ENCODE results near the gene CD99. TPM values are rescaled to one million over a fixed set of nuclear protein-coding genes. Genes with fewer than 3 reads are reported as not detected.

CD99 gene
- total and polyA plus RNA-seq, 9 of the 15 experiments (the other 6 are each of a cell fraction or from before 2014, with no cell fraction given): 5.0 to 55.3 (median 34.5) TPM

DNA sequence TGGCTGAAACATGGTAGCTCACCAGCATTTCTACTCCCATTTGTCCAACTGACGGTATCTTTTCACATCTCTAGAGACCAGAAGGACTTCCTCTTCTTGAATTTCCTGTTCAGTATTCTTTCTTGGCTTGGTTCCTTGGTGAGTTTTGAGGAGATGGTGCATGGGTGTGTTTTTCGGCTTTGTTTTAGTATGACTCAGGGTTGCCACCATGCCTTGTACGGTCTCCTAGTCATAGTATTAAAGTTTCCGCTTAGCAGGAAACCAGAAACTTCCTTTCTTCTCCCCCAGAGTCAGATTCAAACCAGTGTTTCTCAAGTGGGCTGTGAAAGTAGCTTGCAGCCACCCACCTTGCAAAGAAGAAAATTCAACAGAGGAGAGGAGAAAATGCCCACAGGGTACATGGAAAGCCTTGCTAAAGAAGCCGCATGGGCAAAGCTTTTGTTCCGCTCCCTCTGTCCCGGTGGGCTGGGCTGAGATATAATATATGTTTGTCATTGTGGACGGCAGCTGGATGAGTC is 5.7 kb downstream of the CD99 start:
- peak in 1 of 4 experiments; percentile 40 for DNase-seq (ENCODE audit: extremely low read depth in 1 of 4, low spot score in 3 of 4)
- H3K4me3 ChIP-seq: no peak overlapping the region
- peak overlapping the region; percentile 19; the same call in 1 of the 3 replicates for H3K27ac ChIP-seq (ENCODE audit: extremely low read depth, low read depth, low read length)
- H3K4me1 ChIP-seq (replicated peaks in 1 of 2; ENCODE audit: control insufficient read depth in 2 of 2, insufficient read depth in 2 of 2, low read length in 2 of 2): peaks cover 8 to 11% of the 10 kb centered on the region in 2 experiments; a peak in 4 of 5 replicates
- CTCF ChIA-PET (ENCODE audit: low intra/inter-chr PET ratio): no interaction called here
- no peak overlapping the region; the same call in 1 of the 2 replicates for H2AFZ ChIP-seq (ENCODE audit: low read depth, low read length)
- H3K9ac ChIP-seq (ENCODE audit: insufficient read depth in 1 of 2, low read depth in 2 of 2, low read length in 2 of 2): no peak overlapping the region
- 28% methylated on average over 7 of the region's 8 CpGs for WGBS (ENCODE audit: insufficient coverage, low coverage, missing lambda C conversion rate)
- intact Hi-C loops (cut with micrococcal nuclease) (no loop called here), in situ Hi-C loops (cut with MboI) (no loop called here)
- ATAC-seq: peak; percentile 35
- H4K20me1 ChIP-seq (replicated peaks; ENCODE audit: control insufficient read depth, insufficient read depth, low read length): no peaks in the 10 kb centered on the region
- no peaks in the 10 kb centered on the region; the same call in 1 of the 3 replicates for H3K79me2 ChIP-seq (ENCODE audit: control insufficient read depth, insufficient read depth, low read length)
- peak overlapping the region; percentile 3; the same call in 1 of the 2 replicates for H3K4me2 ChIP-seq (ENCODE audit: insufficient read depth, low read length)
- no TSS peak for BruUV-seq (replicated peaks)
- FAIRE-seq: peak; percentile 48
- H3K9me1 ChIP-seq (ENCODE audit: control insufficient read depth, insufficient read depth, low read length): no peaks in the 10 kb centered on the region
- H3K27me3 ChIP-seq (ENCODE audit: control insufficient read depth in 2 of 2, insufficient read depth in 2 of 2, low read length in 2 of 2): no peaks in the 10 kb centered on the region
- POLR2A ChIA-PET: no interaction called here
- no peaks in the 10 kb centered on the region for H3K9me3 ChIP-seq (replicated peaks; ENCODE audit: control insufficient read depth, insufficient read depth, low read depth, low read length)
- H3K36me3 ChIP-seq (ENCODE audit: control insufficient read depth, insufficient read depth, low read length): no peaks in the 10 kb centered on the region
- TF ChIP-seq WHSC1 (IDR thresholded peaks at IDR 0.05; ENCODE audit: low read length) (no peak), MTA2 (IDR thresholded peaks at IDR 0.05; ENCODE audit: low read depth) (no peak), XRCC5 (IDR thresholded peaks at IDR 0.05; ENCODE audit: low read depth, low read length) (no peak), PRPF4 (IDR thresholded peaks at IDR 0.05; ENCODE audit: insufficient read depth, low read depth, low read length, poor library complexity, severe bottlenecking) (no peak), EP400 (IDR thresholded peaks at IDR 0.05) (no peak), ID3 (CRISPR knock-in tag; IDR thresholded peaks at IDR 0.05) (no peak), ID3 (tag; IDR thresholded peaks at IDR 0.05) (no peak), NBN (IDR thresholded peaks at IDR 0.05; ENCODE audit: low read depth) (no peak), MAFF (IDR thresholded peaks at IDR 0.05; ENCODE audit: low read length) (no peak), HOXB6 (CRISPR knock-in tag; IDR thresholded peaks at IDR 0.05; ENCODE audit: borderline replicate concordance) (no peak), ZNF589 (CRISPR knock-in tag; IDR thresholded peaks at IDR 0.05; ENCODE audit: low read depth) (no peak), ZNF699 (CRISPR knock-in tag; IDR thresholded peaks at IDR 0.05; ENCODE audit: insufficient replicate concordance) (no peak), RBM17 (IDR thresholded peaks at IDR 0.05; ENCODE audit: borderline replicate concordance, low read depth, low read length) (no peak), HDAC6 (IDR thresholded peaks at IDR 0.05; ENCODE audit: low read depth, low read length) (no peak), ZNF174 (CRISPR knock-in tag; IDR thresholded peaks at IDR 0.05) (no peak), COPS2 (conservative IDR thresholded peaks at IDR 0.05) (no peak), NFE2 (IDR thresholded peaks at IDR 0.05; ENCODE audit: low read depth) (0 out of 2 replicates have a peak, but pooled peaks have one; percentile 15)
- TF ChIP-seq, protein P1, sequence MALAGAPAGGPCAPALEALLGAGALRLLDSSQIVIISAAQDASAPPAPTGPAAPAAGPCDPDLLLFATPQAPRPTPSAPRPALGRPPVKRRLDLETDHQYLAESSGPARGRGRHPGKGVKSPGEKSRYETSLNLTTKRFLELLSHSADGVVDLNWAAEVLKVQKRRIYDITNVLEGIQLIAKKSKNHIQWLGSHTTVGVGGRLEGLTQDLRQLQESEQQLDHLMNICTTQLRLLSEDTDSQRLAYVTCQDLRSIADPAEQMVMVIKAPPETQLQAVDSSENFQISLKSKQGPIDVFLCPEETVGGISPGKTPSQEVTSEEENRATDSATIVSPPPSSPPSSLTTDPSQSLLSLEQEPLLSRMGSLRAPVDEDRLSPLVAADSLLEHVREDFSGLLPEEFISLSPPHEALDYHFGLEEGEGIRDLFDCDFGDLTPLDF (CRISPR knock-in tag; IDR thresholded peaks at IDR 0.05): no peak
- TF ChIP-seq, protein P2, sequence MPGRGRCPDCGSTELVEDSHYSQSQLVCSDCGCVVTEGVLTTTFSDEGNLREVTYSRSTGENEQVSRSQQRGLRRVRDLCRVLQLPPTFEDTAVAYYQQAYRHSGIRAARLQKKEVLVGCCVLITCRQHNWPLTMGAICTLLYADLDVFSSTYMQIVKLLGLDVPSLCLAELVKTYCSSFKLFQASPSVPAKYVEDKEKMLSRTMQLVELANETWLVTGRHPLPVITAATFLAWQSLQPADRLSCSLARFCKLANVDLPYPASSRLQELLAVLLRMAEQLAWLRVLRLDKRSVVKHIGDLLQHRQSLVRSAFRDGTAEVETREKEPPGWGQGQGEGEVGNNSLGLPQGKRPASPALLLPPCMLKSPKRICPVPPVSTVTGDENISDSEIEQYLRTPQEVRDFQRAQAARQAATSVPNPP (IDR thresholded peaks at IDR 0.05; ENCODE audit: borderline replicate concordance, insufficient read depth, insufficient read length): no peak
- TF ChIP-seq, protein P3, sequence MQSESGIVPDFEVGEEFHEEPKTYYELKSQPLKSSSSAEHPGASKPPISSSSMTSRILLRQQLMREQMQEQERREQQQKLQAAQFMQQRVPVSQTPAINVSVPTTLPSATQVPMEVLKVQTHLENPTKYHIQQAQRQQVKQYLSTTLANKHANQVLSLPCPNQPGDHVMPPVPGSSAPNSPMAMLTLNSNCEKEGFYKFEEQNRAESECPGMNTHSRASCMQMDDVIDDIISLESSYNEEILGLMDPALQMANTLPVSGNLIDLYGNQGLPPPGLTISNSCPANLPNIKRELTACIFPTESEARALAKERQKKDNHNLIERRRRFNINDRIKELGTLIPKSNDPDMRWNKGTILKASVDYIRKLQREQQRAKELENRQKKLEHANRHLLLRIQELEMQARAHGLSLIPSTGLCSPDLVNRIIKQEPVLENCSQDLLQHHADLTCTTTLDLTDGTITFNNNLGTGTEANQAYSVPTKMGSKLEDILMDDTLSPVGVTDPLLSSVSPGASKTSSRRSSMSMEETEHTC (IDR thresholded peaks at IDR 0.05): no peak
